Measurements from ENCODE around the gene GPR107. TPM values are rescaled to one million over a fixed set of nuclear protein-coding genes. Genes with fewer than 3 reads are reported as not detected.

The GPR107 gene
- total and polyA plus RNA-seq, 8 donors = 3.4 to 37.8 (median 13.2) TPM

- Histone ChIP-seq H3K36me3 (peaks cover 30 to 98% (median 96%) of the 10 kb centered on the region in 4 donors), H3K27me3 (no peaks in the 10 kb centered on the region), H3K27ac (peak overlapping the region in 2 of 5 donors; percentile 57 to 70), H3K4me3 (no peak overlapping the region), H3K9me3 (no peaks in the 10 kb centered on the region), H3K4me1 (peaks cover 0 to 9% (median 2%) of the 10 kb centered on the region in 4 donors)
- intact Hi-C loops (cut with DNase I; ENCODE audit: low total_unique reads) = loop anchor here (5.0 to 10.0 kb wide), 2 partner anchors 125 to 238 kb away; no protein-coding TSS in a partner anchor
- 95 to 100% (median 96%) methylated on average over 2 of the region's 2 CpGs for WGBS, 5 donors
- TF ChIP-seq POLR2AphosphoS5 (IDR thresholded peaks at IDR 0.05) (no peak), EP300 (IDR thresholded peaks at IDR 0.05) (no peak), CTCF (IDR thresholded peaks at IDR 0.05) (no peak), POLR2A (IDR thresholded peaks at IDR 0.05) (no peak)
- DNase-seq = no peak
These were observed 53.1 kb downstream of the GPR107 start for GRCh38 chr9:130106860-130107233.

GRCh38 chr9:130107234-130107861, 53.6 kb downstream of the GPR107 start:
- H3K27ac ChIP-seq = peak overlapping the region in 4 of 5 donors; percentile 7 to 70 (median 44)
- intact Hi-C loops (cut with DNase I; ENCODE audit: low total_unique reads) = loop anchor here (5.0 to 10.0 kb wide), 2 partner anchors 125 to 237 kb away; no protein-coding TSS in a partner anchor
- 36 to 43% (median 41%) methylated on average over 10 of the region's 10 CpGs for WGBS, 5 donors
- no peak for TF ChIP-seq EP300 (IDR thresholded peaks at IDR 0.05)
- no peak for TF ChIP-seq POLR2A (IDR thresholded peaks at IDR 0.05)
- peak in 5 of 7 experiments; percentile 57 to 81 (median 75) for TF ChIP-seq CTCF (IDR thresholded peaks at IDR 0.05)
- peak in 2 of 3 donors; percentile 26 to 32 for TF ChIP-seq POLR2AphosphoS5 (IDR thresholded peaks at IDR 0.05)
- peaks cover 34 to 98% (median 96%) of the 10 kb centered on the region in 4 donors for H3K36me3 ChIP-seq
- H3K4me1 ChIP-seq = peaks cover 0 to 9% (median 2%) of the 10 kb centered on the region in 4 donors
- H3K27me3 ChIP-seq = no peaks in the 10 kb centered on the region
- DNase-seq = peak; percentile 87 to 93
- no peak overlapping the region for H3K4me3 ChIP-seq
- H3K9me3 ChIP-seq = no peaks in the 10 kb centered on the region

- intact Hi-C loops (cut with DNase I; ENCODE audit: low total_unique reads) = loop anchor here (5.0 to 10.0 kb wide), 2 partner anchors 124 to 237 kb away; no protein-coding TSS in a partner anchor
These were observed 54.2 kb downstream of the GPR107 start for GRCh38 chr9:130107955-130108354.

GRCh38 chr9:130110166-130110565, 56.5 kb downstream of the GPR107 start:
- DNase-seq = no peak
- TF ChIP-seq POLR2A (IDR thresholded peaks at IDR 0.05) (no peak), POLR2AphosphoS5 (IDR thresholded peaks at IDR 0.05) (no peak), EP300 (IDR thresholded peaks at IDR 0.05) (no peak), CTCF (IDR thresholded peaks at IDR 0.05) (no peak)
- 90 to 95% (median 93%) methylated on average over 5 of the region's 5 CpGs for WGBS, 5 donors
- H3K4me1 ChIP-seq = peaks cover 0 to 18% (median 4%) of the 10 kb centered on the region in 4 donors
- peak overlapping the region in 1 of 5 donors; percentile 16 for H3K27ac ChIP-seq
- H3K9me3 ChIP-seq = no peaks in the 10 kb centered on the region
- no peaks in the 10 kb centered on the region for H3K27me3 ChIP-seq
- no peak overlapping the region for H3K4me3 ChIP-seq
- peaks cover 18 to 83% (median 76%) of the 10 kb centered on the region in 4 donors for H3K36me3 ChIP-seq
- intact Hi-C loops (cut with DNase I; ENCODE audit: low total_unique reads) = no loop called here

More at GRCh38 chr9:130107955-130108354, 54.2 kb downstream of the GPR107 start:
- no peaks in the 10 kb centered on the region for H3K27me3 ChIP-seq
- WGBS, 5 donors = 89 to 99% (median 93%) methylated on average over 2 of the region's 2 CpGs
- peaks cover 0 to 14% (median 4%) of the 10 kb centered on the region in 4 donors for H3K4me1 ChIP-seq
- TF ChIP-seq POLR2A (IDR thresholded peaks at IDR 0.05) (no peak), EP300 (IDR thresholded peaks at IDR 0.05) (no peak), CTCF (IDR thresholded peaks at IDR 0.05) (no peak), POLR2AphosphoS5 (IDR thresholded peaks at IDR 0.05) (no peak)
- H3K36me3 ChIP-seq = peaks cover 30 to 96% (median 94%) of the 10 kb centered on the region in 4 donors
- H3K9me3 ChIP-seq = no peaks in the 10 kb centered on the region
- DNase-seq = no peak
- H3K27ac ChIP-seq = peak overlapping the region in 2 of 5 donors; percentile 57 to 70
- H3K4me3 ChIP-seq = no peak overlapping the region

All from stomach (tissue), 9 donors.